ENCODE results near the gene PPIA. TPM values are rescaled to one million over a fixed set of nuclear protein-coding genes. Genes with fewer than 3 reads are reported as not detected.
A peak's percentile ranks its signal among the peaks of the same experiment; 100 is the strongest.
"Not testable (repeated sequence)": the region's sequence is repeated elsewhere in the genome, so short reads cannot be mapped to it uniquely, and the experiment has no call there.

Gene PPIA
- polyA plus RNA-seq, 6 donors from 2014 or later = 2,925 to 4,431 (median 4,097) TPM

GRCh38 chr7:44767134-44767911, 29.2 kb upstream of the PPIA start:
- H3K27ac Mint-ChIP-seq = peak overlapping the region in 5 of 6 donors; percentile 94 to 98 (median 97)
- H3K27me3 Mint-ChIP-seq = no peaks in the 10 kb centered on the region
- H3K36me3 Mint-ChIP-seq = peaks cover 4 to 9% of the 10 kb centered on the region in 2 donors
- DNase-seq (no peak), ATAC-seq (ENCODE audit: low read depth in 2 of 2) (no peak)
- peaks cover 41 to 48% (median 43%) of the 10 kb centered on the region in 3 donors for H3K4me1 Mint-ChIP-seq
- H3K4me3 Mint-ChIP-seq = peak overlapping the region in 5 of 8 donors; percentile 71 to 81 (median 78)
- no peaks in the 10 kb centered on the region for H3K9me3 Mint-ChIP-seq

- peaks cover 1 to 4% of the 10 kb centered on the region in 2 donors for H3K36me3 Mint-ChIP-seq
- H3K4me1 Mint-ChIP-seq = peaks cover 41 to 48% (median 43%) of the 10 kb centered on the region in 3 donors
- peak overlapping the region; percentile 90 to 98 (median 96) for H3K27ac Mint-ChIP-seq
- H3K9me3 Mint-ChIP-seq = no peaks in the 10 kb centered on the region
- DNase-seq (peak; percentile 57), ATAC-seq (ENCODE audit: low read depth in 2 of 2) (peak; percentile 82 to 95)
- H3K27me3 Mint-ChIP-seq = no peaks in the 10 kb centered on the region
- H3K4me3 Mint-ChIP-seq = peak overlapping the region in 5 of 8 donors; percentile 54 to 81 (median 73)
Observed at GRCh38 chr7:44767912-44768627, 28.4 kb upstream of the PPIA start.

GRCh38 chr7:44768628-44769371, 27.7 kb upstream of the PPIA start:
- Mint-ChIP-seq H3K27me3 (no peaks in the 10 kb centered on the region), H3K36me3 (no peaks in the 10 kb centered on the region), H3K9me3 (no peaks in the 10 kb centered on the region), H3K27ac (peak overlapping the region; percentile 69 to 98 (median 96)), H3K4me1 (peaks cover 42 to 48% (median 43%) of the 10 kb centered on the region in 3 donors), H3K4me3 (peak overlapping the region in 5 of 8 donors; percentile 51 to 81 (median 73))
- no peak for ATAC-seq (ENCODE audit: low read depth in 2 of 2)
- no peak for DNase-seq

- no peak for DNase-seq
- Mint-ChIP-seq H3K9me3 (no peaks in the 10 kb centered on the region), H3K4me1 (peaks cover 40 to 48% (median 45%) of the 10 kb centered on the region in 3 donors), H3K4me3 (peak overlapping the region in 4 of 8 donors; percentile 49 to 73 (median 71)), H3K27me3 (no peaks in the 10 kb centered on the region), H3K36me3 (no peaks in the 10 kb centered on the region), H3K27ac (peak overlapping the region; percentile 88 to 98 (median 96))
- ATAC-seq (ENCODE audit: low read depth in 2 of 2) = no peak
Observed at GRCh38 chr7:44769376-44769775, 27.1 kb upstream of the PPIA start.

- peak; percentile 14 for DNase-seq
- H3K27me3 Mint-ChIP-seq = no peaks in the 10 kb centered on the region
- peak overlapping the region; percentile 87 to 97 (median 95) for H3K27ac Mint-ChIP-seq
- H3K4me1 Mint-ChIP-seq = peaks cover 40 to 48% (median 45%) of the 10 kb centered on the region in 3 donors
- H3K4me3 Mint-ChIP-seq = peak overlapping the region in 7 of 8 donors; percentile 10 to 73 (median 63)
- H3K36me3 Mint-ChIP-seq = no peaks in the 10 kb centered on the region
- peak; percentile 15 to 40 for ATAC-seq (ENCODE audit: low read depth in 2 of 2)
- H3K9me3 Mint-ChIP-seq = no peaks in the 10 kb centered on the region
Observed at GRCh38 chr7:44769776-44770294, 26.6 kb upstream of the PPIA start.

GRCh38 chr7:44771358-44771757, 25.1 kb upstream of the PPIA start:
- peaks cover 40 to 48% (median 45%) of the 10 kb centered on the region in 3 donors for H3K4me1 Mint-ChIP-seq

GRCh38 chr7:44772440-44772839, 24.0 kb upstream of the PPIA start:
- Mint-ChIP-seq H3K36me3 (no peaks in the 10 kb centered on the region), H3K9me3 (no peaks in the 10 kb centered on the region), H3K27ac (peak overlapping the region in 4 of 6 donors; percentile 49 to 87 (median 60)), H3K4me1 (peaks cover 36 to 47% (median 45%) of the 10 kb centered on the region in 3 donors), H3K27me3 (no peaks in the 10 kb centered on the region), H3K4me3 (no peak overlapping the region)
- ATAC-seq (ENCODE audit: low read depth in 2 of 2) = no peak
- no peak for DNase-seq

More at GRCh38 chr7:44771358-44771757, 25.1 kb upstream of the PPIA start:
- ATAC-seq (ENCODE audit: low read depth in 2 of 2) (no peak), DNase-seq (no peak)
- Mint-ChIP-seq H3K4me3 (peak overlapping the region in 1 of 8 donors; percentile 18), H3K36me3 (no peaks in the 10 kb centered on the region), H3K27me3 (no peaks in the 10 kb centered on the region), H3K9me3 (no peaks in the 10 kb centered on the region), H3K27ac (peak overlapping the region; percentile 68 to 97 (median 88))

- H3K4me3 Mint-ChIP-seq = no peak overlapping the region
- H3K27me3 Mint-ChIP-seq = no peaks in the 10 kb centered on the region
- no peaks in the 10 kb centered on the region for H3K9me3 Mint-ChIP-seq
- DNase-seq (no peak), ATAC-seq (ENCODE audit: low read depth in 2 of 2) (no peak)
- peaks cover 32 to 43% (median 43%) of the 10 kb centered on the region in 3 donors for H3K4me1 Mint-ChIP-seq
- peak overlapping the region in 1 of 6 donors; percentile 59 for H3K27ac Mint-ChIP-seq
- no peaks in the 10 kb centered on the region for H3K36me3 Mint-ChIP-seq
Observed at GRCh38 chr7:44772867-44773266, 23.6 kb upstream of the PPIA start.

- not testable (repeated sequence) for H3K4me3 Mint-ChIP-seq; H3K27me3 Mint-ChIP-seq; ATAC-seq (ENCODE audit: low read depth in 2 of 2); DNase-seq; H3K9me3 Mint-ChIP-seq; H3K27ac Mint-ChIP-seq; H3K36me3 Mint-ChIP-seq
- peaks cover 16 to 27% (median 27%) of the 10 kb centered on the region in 3 donors for H3K4me1 Mint-ChIP-seq
Observed at GRCh38 chr7:44774486-44774885, 22.0 kb upstream of the PPIA start.

GRCh38 chr7:44775383-44776107, 20.9 kb upstream of the PPIA start:
- Mint-ChIP-seq H3K27me3 (no peaks in the 10 kb centered on the region), H3K36me3 (no peaks in the 10 kb centered on the region), H3K9me3 (no peaks in the 10 kb centered on the region), H3K27ac (peak overlapping the region in 1 of 6 donors; percentile 22), H3K4me3 (no peak overlapping the region), H3K4me1 (peaks cover 7 to 17% (median 16%) of the 10 kb centered on the region in 3 donors)
- DNase-seq (no peak), ATAC-seq (ENCODE audit: low read depth in 2 of 2) (no peak)

- DNase-seq (no peak), ATAC-seq (ENCODE audit: low read depth in 2 of 2) (no peak)
- Mint-ChIP-seq H3K27me3 (no peaks in the 10 kb centered on the region), H3K4me1 (peaks cover 5 to 11% (median 10%) of the 10 kb centered on the region in 3 donors), H3K36me3 (no peaks in the 10 kb centered on the region), H3K4me3 (no peak overlapping the region), H3K27ac (no peak overlapping the region), H3K9me3 (no peaks in the 10 kb centered on the region)
Observed at GRCh38 chr7:44776211-44776610, 20.3 kb upstream of the PPIA start.

- no peak for ATAC-seq (ENCODE audit: low read depth in 2 of 2)
- Mint-ChIP-seq H3K4me3 (no peak overlapping the region), H3K9me3 (peaks cover 5 to 17% (median 9%) of the 10 kb centered on the region in 7 donors), H3K4me1 (peaks cover 5 to 10% (median 5%) of the 10 kb centered on the region in 3 donors), H3K27ac (peak overlapping the region in 2 of 6 donors; percentile 2 to 83), H3K27me3 (no peaks in the 10 kb centered on the region), H3K36me3 (peaks cover 6 to 16% of the 10 kb centered on the region in 2 donors)
- DNase-seq = no peak
Observed at GRCh38 chr7:44782460-44782859, 14.0 kb upstream of the PPIA start.

Measured in naive B cell (primary cell).